ENCODE data around the gene CLC.

The CLC gene

GRCh38 chr19:39759457-39760184 lies 21.8 kb upstream of the CLC start:
- H3K4me3 ChIP-seq (ENCODE audit: low read depth, low read length) = no peak overlapping the region
- TF ChIP-seq, protein P1, sequence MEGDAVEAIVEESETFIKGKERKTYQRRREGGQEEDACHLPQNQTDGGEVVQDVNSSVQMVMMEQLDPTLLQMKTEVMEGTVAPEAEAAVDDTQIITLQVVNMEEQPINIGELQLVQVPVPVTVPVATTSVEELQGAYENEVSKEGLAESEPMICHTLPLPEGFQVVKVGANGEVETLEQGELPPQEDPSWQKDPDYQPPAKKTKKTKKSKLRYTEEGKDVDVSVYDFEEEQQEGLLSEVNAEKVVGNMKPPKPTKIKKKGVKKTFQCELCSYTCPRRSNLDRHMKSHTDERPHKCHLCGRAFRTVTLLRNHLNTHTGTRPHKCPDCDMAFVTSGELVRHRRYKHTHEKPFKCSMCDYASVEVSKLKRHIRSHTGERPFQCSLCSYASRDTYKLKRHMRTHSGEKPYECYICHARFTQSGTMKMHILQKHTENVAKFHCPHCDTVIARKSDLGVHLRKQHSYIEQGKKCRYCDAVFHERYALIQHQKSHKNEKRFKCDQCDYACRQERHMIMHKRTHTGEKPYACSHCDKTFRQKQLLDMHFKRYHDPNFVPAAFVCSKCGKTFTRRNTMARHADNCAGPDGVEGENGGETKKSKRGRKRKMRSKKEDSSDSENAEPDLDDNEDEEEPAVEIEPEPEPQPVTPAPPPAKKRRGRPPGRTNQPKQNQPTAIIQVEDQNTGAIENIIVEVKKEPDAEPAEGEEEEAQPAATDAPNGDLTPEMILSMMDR (IDR thresholded peaks at IDR 0.05; ENCODE audit: control insufficient read depth, extremely low read depth, insufficient read depth) = no peak

DNA sequence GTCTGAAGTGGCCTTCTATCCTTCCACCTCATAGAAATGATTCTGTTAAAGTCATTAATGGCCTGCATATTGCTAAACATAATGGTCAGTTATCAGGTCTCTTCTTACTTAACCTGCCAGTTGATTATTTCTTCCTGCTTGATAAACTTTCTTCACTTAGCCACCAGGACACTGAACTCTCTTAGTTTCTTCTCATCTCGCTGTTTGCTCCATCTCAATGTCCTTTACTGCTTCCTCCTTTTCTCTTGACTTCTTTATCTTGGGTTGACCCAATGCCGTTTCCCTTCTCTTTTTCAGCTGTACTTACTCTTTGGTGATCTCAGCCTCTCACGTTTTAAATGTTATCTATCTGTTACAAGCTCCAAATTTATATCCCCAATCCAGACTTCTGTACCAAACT lies 17.1 kb upstream of the CLC start:
- no peak overlapping the region for H3K4me3 ChIP-seq (ENCODE audit: low read depth, low read length)
- DNase-seq (ENCODE audit: low read depth) = no peak
- TF ChIP-seq, protein P1 (IDR thresholded peaks at IDR 0.05; ENCODE audit: control insufficient read depth, extremely low read depth, insufficient read depth) = no peak

More at GRCh38 chr19:39759457-39760184, 21.8 kb upstream of the CLC start:
- no peak for DNase-seq (ENCODE audit: low read depth)

DNA sequence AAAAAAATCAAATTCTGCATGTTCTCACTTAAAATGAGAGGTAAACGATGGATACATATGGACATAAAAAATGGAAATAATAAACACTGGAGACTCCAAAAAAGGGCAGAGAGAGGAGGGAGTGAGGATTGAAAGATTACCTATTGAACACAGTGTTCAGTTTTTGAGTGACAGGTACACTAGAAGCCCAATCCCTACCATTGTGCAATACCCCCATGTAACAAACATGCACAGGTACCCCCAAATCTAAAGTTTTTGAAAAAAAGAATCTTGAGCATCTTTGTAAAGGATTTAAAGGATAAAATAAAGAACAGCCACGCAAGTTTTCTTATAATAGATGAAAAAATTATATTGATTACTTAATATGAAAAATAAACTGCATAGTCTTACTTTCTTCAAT lies 16.7 kb upstream of the CLC start:
- TF ChIP-seq, protein P1 (IDR thresholded peaks at IDR 0.05; ENCODE audit: control insufficient read depth, extremely low read depth, insufficient read depth) = no peak
- DNase-seq (ENCODE audit: low read depth) = no peak
- no peak overlapping the region for H3K4me3 ChIP-seq (ENCODE audit: low read depth, low read length)

DNA sequence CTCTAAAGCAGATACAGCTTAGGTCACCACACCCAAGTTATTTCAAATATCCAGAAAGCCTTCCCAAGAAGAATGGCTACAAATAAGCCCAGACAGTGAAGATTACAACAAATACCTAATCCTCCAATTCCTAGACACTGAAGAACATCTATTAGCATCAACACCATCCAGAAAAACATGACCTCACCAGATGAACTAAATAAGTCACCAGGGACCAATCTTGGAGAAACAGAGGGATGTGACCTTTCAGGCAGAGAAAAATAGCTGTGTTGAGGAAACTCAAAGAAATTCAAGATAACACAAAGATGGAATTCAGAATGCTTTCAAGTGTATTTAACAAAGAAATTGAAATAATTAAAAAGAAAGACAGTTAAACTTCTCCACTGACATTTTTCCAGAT lies 15.0 kb upstream of the CLC start:
- no peak overlapping the region for H3K4me3 ChIP-seq (ENCODE audit: low read depth, low read length)
- DNase-seq (ENCODE audit: low read depth) = no peak
- TF ChIP-seq, protein P1 (IDR thresholded peaks at IDR 0.05; ENCODE audit: control insufficient read depth, extremely low read depth, insufficient read depth) = no peak

- no peak overlapping the region for H3K4me3 ChIP-seq (ENCODE audit: low read depth, low read length)
- TF ChIP-seq, protein P1 (IDR thresholded peaks at IDR 0.05; ENCODE audit: control insufficient read depth, extremely low read depth, insufficient read depth) = no peak
- no peak for DNase-seq (ENCODE audit: low read depth)
Observed at GRCh38 chr19:39752390-39752789, 14.6 kb upstream of the CLC start.

DNA sequence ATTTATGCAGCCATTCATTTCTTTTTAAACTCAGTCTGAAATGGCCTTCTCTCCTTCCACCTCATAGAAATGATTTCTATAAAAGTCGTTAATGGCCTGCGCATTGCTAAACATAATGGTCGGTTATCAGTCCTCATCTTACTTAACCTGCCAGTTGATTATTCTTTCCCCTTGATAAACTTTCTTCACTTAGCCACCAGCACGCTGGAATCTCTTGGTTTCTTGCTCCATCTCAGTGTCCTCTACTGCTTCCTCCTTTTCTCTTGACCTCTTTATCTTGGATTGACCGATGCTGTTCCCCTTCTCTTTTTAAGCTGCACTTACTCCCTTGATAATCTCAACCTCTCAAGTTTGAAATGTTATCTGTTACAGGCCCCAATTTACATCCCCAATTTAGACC lies 12.2 kb upstream of the CLC start:
- no peak overlapping the region for H3K4me3 ChIP-seq (ENCODE audit: low read depth, low read length)
- DNase-seq (ENCODE audit: low read depth) = no peak
- TF ChIP-seq, protein P1 (IDR thresholded peaks at IDR 0.05; ENCODE audit: control insufficient read depth, extremely low read depth, insufficient read depth) = no peak

Data from LNCaP clone FGC (cell line).